Left renal cortex interstitium (tissue), 4 donors: ENCODE results near the gene ZNF26. TPM values are rescaled to one million over a fixed set of nuclear protein-coding genes. Genes with fewer than 3 reads are reported as not detected.
"Not testable (repeated sequence)": the region's sequence is repeated elsewhere in the genome, so short reads cannot be mapped to it uniquely, and the experiment has no call there.

Experiments used
- DNase-seq, 4 donors: peaks; one replicate each; pipeline ENCODE4 v3.0.0-alpha.2; 2013; ENCODE audit warnings: low read depth in 4 of 4, low spot score in 2 of 4, missing footprints in 1 of 4
- polyA plus RNA-seq, 4 donors: library from polyadenylated mRNA; unstranded; fragments of 120-200 nt; gene quantifications; one replicate each; pipeline ENCODE4 v1.2.1, GENCODE V29; 2013; ENCODE audit not compliant: insufficient read length in 4 of 4

ZNF26 gene, protein sequence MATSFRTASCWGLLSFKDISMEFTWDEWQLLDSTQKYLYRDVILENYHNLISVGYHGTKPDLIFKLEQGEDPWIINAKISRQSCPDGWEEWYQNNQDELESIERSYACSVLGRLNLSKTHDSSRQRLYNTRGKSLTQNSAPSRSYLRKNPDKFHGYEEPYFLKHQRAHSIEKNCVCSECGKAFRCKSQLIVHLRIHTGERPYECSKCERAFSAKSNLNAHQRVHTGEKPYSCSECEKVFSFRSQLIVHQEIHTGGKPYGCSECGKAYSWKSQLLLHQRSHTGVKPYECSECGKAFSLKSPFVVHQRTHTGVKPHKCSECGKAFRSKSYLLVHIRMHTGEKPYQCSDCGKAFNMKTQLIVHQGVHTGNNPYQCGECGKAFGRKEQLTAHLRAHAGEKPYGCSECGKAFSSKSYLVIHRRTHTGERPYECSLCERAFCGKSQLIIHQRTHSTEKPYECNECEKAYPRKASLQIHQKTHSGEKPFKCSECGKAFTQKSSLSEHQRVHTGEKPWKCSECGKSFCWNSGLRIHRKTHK
- 10 to 100 TPM; 10.2 to 18.6 (median 14.1) TPM for polyA plus RNA-seq

DNA sequence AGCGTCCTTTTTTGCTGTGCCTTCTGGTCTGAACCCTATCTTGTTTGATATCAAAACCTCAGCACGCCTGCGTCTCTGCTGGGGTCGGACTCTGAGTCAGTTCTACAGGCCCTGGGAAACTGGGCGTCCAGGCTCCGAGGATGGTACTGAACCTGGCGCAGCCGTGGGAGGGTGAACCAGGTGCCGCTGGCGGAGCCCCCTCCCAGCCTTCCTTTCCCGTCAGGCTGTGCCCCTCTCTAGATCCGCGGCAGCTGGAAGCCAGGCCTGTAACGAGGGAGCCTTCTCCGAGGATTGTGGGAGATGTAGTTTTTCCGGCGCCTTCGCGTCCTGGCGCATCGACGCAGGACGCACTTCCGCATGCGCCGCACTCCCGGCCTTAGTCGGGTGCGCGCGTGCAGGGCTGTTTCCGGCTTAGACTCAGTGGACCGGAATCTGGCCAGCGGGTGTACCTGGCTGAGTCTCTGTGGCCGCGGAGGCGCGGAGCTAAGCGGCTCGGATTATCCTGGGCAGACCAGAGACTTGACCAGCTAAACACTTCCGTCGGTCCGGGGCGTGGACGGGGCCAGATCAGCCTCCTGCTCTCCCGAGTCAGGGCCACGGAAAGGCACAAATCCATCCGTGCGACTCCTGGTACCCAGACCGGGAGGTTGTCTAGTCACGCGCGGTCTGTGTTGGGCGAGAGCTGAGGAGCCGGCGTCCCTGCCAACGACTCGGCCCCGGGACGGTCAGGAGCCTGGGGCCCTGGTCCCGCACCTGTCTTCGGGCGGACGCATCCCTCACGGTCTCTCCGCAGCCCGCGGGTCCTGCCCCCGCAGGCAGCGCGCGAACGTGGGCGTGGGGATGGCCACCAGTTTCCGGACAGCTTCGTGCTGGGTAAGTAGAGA, at the start of gene ZNF26:
Gene ZNF26, plus strand, starts transcription at position 367 of the 884 bp plus-strand sequence. Its CDS starts 474 bp downstream, at position 841.
- DNase-seq = peak; percentile 79 to 96 (median 90)

DNA sequence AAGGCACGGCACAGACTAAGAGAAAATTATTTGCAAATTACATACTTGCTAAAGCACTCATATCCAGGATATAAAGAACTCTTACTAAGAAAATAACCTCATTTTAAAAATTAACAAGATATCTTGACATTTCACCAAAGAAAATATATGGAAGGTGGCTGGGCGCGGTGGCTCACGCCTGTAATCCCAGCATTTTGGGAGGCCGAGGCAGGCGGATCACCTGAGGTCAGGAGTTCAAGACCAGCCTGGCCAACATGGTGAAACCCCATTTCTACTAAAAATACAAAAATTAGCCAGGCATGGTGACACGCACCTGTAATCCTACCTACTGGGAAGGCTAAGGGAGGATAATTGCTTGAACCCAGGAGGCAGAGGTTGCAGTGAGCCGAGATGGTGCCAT, 49.2 kb upstream of the ZNF26 start:
- not testable (repeated sequence) for DNase-seq

DNA sequence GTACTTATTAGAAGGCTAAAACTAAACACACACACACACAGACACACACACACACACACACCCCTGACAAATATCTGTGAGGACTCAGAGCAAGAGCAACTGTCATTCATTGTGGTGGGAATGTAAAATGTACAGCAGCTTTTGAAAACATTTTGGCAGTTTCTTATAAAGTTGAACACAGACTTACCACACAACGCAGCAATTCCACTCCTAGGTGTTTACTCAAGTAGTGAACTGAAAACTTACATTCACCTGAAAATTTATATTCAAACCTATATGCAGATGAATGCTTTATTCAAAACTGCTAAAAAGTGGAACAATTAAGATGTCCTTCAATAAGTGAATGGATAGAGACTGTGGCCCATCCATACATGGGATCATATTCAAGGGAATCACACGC, 48.7 kb upstream of the ZNF26 start:
- DNase-seq = no peak

DNA sequence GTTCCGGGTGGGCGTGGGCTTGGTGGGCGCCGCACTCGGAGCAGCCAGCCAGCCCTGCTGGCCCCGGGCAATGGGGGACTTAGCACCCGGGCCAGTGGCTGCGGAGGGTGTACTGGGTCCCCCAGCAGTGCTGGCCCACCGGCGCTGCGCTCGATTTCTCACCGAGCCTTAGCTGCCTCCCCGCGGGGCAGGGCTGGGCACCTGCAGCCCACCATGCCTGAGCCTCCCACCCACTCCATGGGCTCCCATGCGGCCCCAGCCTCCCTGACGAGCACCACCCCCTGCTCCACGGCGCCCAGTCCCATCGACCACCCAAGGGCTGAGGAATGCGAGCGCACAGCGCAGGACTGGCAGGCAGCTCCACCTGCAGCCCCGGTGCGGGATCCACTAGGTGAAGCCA, 47.4 kb upstream of the ZNF26 start:
- not testable (repeated sequence) for DNase-seq

DNA sequence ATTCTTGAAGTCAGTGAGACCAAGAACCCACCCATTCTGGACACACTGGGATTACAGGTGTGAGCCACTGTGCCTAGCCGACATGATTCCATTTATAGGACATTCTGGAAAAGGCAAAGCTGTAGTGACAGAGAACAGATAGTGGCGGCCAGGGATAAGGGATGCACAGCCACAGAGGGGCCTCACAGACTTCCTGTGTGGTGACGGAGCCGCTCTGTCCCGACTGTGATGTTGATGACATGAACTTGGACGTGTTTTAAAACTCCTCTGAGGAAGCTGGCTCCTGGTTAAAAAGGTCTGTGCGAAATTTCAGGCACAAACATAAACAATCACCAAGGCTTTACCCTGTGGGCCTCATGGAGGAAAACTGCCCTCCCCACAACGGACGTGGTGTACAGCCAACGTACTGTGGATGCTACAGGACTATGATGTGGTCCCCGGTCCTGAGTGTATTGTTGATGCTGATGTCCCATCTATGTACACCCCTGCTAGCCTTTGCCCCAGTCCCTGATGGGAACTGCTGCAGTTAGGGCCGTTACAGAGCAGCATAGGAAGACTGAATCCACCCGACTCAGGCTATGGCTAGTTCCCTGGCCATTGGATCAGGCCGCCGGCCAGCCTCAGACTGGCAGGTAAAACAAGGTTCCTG, 46.0 kb upstream of the ZNF26 start:
- DNase-seq = no peak

DNA sequence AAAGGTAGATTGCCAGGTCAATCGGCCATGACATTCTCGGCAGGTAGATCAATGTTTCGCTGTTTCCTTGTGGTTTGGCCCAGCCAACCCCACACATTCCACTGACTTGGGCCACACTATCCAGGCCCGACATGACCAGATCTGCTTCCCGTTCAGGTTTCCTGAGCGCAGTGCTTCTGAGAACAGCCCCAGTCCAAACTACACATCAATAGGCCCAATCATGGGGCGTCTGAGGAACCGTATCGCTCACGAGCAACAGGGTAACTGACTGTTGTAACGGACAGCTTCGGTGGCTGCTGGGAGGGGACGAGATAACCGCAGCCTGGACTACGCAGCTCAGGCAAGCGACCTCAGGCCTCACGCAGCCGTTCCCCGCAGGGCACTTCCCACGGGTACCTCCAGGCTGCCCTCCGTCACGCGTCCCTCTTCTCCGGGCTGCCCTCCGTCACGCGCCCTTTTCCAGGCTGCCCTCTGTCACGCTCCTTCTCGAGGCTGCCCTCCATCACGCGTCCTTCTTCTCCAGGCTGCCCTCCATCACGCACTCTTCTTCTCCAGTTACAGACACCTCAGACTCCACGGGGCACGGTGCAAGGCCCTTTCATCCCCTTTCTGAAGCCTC, 44.7 kb upstream of the ZNF26 start:
- DNase-seq = no peak

DNA sequence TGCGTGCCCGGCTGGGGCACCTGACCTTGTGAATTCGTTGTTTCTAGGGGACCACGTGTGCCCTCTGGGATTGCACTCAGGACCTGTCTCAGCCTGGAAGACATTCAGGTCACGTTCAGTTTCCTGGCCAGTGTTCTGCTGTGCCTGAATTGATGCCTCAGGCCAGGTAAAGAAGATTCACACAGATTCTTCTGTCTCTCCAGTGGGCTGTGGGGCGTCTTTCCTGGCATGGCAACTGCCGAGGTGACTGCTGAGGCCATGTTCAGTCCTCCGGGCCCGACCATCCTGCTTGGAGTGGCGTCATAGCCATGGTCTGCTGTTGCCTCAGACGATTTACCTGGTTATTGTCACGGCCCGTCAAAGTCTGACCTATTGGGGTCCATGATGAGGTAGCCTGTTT, 43.6 kb upstream of the ZNF26 start:
- DNase-seq = no peak

DNA sequence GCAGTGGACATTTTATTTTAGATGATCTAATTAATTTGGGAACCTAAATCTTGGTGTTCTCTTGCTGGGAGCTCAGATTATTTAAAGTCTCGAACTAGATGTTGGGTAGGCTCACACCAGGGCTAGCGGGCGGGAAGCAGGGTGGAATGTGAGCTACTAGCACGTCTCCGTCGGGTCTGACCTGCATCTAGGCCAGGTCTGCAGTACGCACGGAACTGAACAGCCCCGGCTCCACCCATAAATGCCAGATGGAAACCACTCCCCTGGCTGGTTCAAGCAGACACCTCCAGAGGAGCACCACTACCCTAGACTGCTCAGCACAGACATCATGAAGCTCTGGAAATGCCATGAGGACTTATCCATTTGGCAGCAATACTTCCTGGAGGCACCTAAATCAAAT, 40.4 kb upstream of the ZNF26 start:
- no peak for DNase-seq

DNA sequence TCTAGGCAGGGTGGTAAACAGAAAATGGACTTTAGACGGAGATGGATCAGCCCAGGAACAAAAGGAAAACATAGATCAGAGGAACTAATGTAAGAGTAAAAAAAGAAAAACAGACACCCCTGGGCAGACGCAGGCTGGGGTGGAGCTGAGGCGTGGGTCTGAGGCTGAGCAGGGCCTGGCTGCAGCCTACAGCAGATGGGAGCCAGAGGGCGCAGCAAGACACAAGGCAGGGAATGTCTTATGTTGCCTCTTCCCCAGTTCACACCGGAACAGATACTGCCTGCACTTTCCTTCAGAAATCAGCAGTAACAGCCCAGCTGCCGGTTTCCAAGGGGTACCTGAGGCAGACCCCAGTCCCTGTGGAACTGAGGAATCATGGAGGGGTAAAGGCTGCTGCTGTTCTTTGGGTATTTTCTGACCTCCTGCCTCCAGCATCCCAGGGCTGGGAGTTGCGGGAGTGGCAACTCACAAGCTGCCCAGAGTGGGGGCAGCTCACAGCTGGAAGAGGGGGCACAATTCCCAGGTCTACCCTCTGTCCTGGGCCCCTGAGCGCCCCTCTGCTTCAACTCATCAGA, 39.8 kb upstream of the ZNF26 start:
- DNase-seq = no peak

DNA sequence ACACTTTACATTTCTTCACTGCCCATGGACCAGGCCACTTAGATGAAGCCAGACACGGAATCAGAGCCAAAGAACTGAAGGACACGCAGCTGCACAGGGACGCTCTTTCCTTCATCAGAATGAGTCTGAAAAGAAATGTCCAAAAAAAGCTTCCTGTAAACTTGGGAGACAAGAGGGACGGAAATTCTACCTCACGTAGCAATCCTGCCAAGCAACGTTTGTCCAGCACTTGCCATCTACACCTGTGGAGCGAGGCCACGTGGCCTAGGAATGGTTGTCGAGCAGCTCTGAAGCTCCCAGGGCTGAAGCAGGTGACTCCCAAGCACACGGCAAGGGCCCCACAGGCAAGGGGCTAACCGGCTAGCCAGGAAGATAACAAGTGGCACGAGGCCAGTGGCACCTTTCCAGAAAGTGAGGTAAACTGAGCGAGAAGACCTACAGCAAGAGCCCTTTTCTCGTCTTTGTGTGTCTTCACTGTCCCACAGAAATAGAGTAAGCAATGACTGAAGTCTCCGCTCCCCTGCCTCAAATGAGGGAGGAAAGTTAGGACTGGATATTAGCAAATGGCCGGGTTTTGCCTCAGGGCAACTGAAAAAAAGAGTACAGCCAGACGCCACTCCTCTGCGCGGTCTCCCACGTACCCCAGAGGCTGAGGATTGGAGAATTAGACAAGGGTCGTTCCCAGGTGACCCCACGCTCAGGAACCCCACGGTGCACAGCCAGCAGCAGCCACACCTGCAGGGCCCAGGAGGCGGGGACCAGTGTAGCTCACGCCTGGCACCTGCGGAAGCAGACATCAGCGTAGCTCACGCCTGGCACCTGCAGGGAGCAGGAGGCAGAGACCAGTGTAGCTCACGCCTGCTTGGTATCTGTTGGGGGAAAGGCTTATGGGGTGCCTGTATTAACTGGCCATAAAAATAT, 37.8 kb upstream of the ZNF26 start:
- DNase-seq = no peak

DNA sequence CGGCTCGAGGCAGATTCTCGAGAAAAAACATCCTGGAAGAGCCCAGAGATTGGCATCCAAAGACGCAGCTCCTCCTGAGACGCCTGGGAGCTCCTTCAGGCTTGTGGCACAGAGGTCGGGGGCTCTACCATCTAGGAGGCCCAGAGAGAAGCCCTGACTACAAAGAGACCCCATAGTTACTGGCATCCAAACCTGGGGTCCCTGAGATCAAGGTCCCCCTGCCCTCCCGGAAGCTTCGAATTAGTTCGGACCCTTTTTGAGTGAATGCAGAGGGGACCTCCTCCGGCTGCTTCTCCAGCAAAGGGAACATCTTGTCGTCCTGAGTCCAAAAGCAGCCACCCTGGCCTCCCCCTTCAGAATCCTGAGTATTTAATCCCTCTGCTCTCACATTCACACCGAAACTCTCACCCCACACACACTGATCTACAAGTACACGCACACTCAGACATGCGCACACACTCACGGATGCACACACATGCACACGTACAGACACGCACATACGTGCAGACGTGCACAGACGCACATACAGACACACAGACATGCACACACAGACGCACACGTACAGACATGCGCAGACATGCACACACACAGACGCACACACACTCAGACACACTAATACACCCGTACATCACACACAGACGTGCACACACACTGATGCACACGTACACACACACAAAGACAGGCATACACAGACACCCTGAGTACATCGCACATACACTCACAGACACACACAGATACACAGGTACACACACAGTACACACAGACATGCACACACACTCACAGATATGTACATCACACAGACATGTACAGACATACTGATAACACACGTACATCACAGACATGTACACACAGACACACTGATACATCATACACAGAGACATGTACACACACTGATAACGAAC, 36.0 kb upstream of the ZNF26 start:
- DNase-seq = no peak

DNA sequence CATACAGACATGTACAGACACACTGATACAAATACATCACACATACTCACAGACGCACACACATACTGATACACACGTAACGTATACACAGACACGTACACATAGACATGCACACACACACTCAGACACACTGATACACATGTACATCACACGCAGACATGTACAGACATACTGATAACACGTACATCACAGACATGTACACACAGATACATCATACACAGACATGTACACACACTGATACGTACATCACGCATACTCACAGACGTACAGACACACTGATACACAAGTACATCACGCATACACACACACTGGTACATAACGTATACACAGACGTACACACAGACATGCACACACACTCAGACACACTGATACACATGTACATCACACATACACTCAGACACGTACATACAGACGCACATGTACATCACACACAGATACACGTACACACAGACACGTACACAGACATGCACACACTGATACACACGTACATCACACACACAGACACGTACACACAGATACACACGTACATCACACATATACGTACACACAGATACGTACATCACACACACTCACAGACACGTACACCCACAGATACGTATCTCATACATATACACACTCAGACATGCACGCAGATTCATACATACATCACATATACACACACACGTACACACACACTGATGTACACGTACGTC, 35.2 kb upstream of the ZNF26 start:
- no peak for DNase-seq

DNA sequence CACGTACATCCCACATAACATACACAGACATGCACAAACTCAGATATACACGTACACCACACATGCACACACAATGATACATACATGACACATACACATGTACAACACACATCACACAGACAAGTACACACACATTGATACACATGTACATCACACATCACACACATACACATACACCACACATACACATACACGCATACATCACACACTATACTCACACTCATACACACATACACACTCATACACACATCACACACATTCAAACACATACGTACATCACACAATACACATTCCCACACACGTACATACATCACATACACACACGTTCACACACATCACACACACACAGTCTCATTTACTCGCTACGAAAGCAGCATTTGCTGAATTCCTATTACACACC, 34.5 kb upstream of the ZNF26 start:
- no peak for DNase-seq

DNA sequence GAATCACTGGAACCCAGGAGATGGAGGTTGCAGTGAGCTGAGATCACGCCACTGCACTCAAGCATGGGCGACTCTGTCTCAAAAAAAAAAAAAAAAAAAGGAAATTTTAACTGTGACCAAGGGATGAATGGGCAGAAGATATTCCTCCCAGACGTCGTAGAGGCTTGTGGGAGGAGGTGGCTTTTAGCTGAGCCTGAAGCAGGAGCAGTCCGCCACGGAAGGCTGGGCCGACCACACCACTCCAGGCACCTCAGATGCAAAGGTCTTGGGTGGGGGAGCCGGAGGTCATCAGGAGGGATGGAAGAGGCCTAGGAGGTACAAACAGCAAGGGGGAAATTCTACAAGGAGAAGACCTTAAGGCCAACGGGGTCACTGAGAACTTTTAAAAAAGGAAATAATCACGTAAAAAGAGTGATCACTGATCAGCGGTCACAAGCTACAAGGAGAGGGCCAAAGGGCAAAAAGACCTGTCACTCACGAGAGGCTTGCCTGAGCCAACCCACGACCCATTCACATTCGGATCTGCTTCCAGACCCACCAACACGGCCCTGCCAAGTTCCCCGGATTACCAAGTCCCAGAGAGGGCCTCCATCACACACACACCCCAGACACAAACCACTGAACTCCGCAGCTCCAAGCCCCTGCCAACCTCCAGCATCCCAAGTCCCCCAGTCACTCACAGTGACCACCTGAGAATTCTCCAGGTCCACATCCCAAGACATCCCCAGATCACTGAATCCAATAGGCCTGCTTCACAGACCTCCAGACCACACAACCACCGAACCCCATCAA, 33.6 kb upstream of the ZNF26 start:
- no peak for DNase-seq

DNA sequence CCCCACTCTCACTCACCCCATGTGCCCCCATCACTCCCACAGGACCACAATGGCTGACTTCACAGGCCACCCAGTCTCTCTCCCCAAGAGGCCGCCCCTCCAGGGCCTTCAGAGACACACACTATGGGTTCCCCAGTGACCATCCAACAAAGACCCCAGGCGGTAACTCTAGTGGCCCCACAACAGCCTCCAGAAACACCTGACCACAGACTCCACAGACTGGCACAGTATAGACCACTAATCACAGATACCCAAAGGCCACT, 33.1 kb upstream of the ZNF26 start:
- DNase-seq = no peak

DNA sequence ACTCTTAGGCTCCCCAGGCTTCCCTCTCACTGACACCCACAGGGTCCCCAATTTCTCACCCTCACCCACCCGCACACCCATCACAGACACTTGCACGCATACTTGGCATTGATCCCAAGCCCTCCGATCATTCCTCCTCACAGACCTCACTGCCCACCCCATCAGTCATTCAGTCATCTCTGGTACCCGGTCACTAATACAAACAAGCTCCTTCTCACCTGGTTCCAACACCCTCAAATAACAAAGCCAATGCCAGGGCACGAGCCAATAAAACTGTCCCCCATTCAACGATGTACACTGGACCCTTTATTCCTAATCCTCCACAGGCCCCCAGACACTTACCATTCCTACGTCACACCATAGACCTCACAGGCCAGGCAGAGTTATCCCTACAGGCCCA, 32.4 kb upstream of the ZNF26 start:
- no peak for DNase-seq
